PC-9 (cell line): Measurements from ENCODE around the gene NOTO. TPM values are rescaled to one million over a fixed set of nuclear protein-coding genes. Genes with fewer than 3 reads are reported as not detected.

Experiments
- BruUV-seq: library from RNA; stranded (reverse); fragments of 400-500 nt; replicated peaks from 2 replicates; lab custom pipeline; 2021; lab: Mats Ljungman, UMichigan
- CTCF ChIA-PET: fragments of 300-600 bp; sonication (Branson Sonifier 250); formaldehyde crosslinking; loops from one replicate; lab custom pipeline; 2022; ENCODE audit warnings: antibody characterized with exemption; lab: Charles Lee
- POLR2A ChIA-PET: fragments of 300-600 bp; sonication (Branson Sonifier 250); formaldehyde crosslinking; loops from one replicate; lab custom pipeline; 2022; ENCODE audit warnings: antibody characterized with exemption; ENCODE audit not compliant: unreplicated experiment; lab: Charles Lee
- DNase-seq, 2 experiments: peaks; one replicate each; pipeline versions ENCODE4 v3.0.0 to v3.0.0-alpha.2; 2015 to 2022; ENCODE audit warnings: mixed read lengths in 1 of 2
- H2AFZ ChIP-seq: fragments of 200-600 bp; sonication (generic); 2 replicates; pipeline ENCODE4 v1.8.1; 2017; ENCODE audit warnings: antibody characterized with exemption
- H3F3A ChIP-seq: fragments of 200-600 bp; sonication (generic); 2 replicates; pipeline ENCODE4 v1.8.1; 2017; ENCODE audit warnings: antibody characterized with exemption, mild to moderate bottlenecking, low read depth; ENCODE audit not compliant: insufficient read depth
- H3K27ac ChIP-seq: fragments of 200-600 bp; sonication (generic); 2 replicates; pipeline ENCODE4 v1.6.1; 2016; ENCODE audit warnings: mixed run types
- H3K27me3 ChIP-seq: fragments of 200-600 bp; sonication (generic); 2 replicates; pipeline ENCODE4 v1.6.1; 2016; ENCODE audit warnings: low read depth, mixed run types; ENCODE audit not compliant: insufficient read depth
- H3K36me3 ChIP-seq: fragments of 200-600 bp; sonication (generic); 2 replicates; pipeline ENCODE4 v1.6.1; 2016; ENCODE audit warnings: low read depth, mixed run types
- H3K4me1 ChIP-seq: fragments of 200-600 bp; sonication (generic); replicated peaks from 2 replicates; pipeline ENCODE4 v1.6.1; 2016; ENCODE audit warnings: mixed run types; ENCODE audit not compliant: insufficient read depth
- H3K4me2 ChIP-seq: fragments of 200-600 bp; sonication (generic); 2 replicates; pipeline ENCODE4 v1.6.1; 2017; ENCODE audit warnings: mixed run types
- H3K4me3 ChIP-seq: fragments of 200-600 bp; sonication (generic); 2 replicates; pipeline ENCODE4 v1.6.1; 2016; ENCODE audit warnings: mixed run types
- H3K79me2 ChIP-seq: fragments of 200-600 bp; sonication (generic); 2 replicates; pipeline ENCODE4 v1.6.1; 2017; ENCODE audit warnings: low read depth, mixed run types
- H3K9me2 ChIP-seq: fragments of 200-600 bp; sonication (generic); 2 replicates; pipeline ENCODE4 v1.8.1; 2017; ENCODE audit warnings: mild to moderate bottlenecking; ENCODE audit not compliant: insufficient read depth
- H3K9me3 ChIP-seq: fragments of 200-600 bp; sonication (generic); 2 replicates; pipeline ENCODE4 v1.8.1; 2016; ENCODE audit warnings: low read depth; ENCODE audit not compliant: insufficient read depth
- H4K20me1 ChIP-seq: fragments of 200-600 bp; sonication (generic); 2 replicates; pipeline ENCODE4 v1.8.1; 2017; ENCODE audit not compliant: insufficient read depth
- CTCF ChIP-seq: fragments of 200-600 bp; sonication (generic); conservative IDR thresholded peaks from 2 replicates; pipeline ENCODE4 v1.6.1; 2017; ENCODE audit warnings: mixed run types, antibody characterized with exemption, mild to moderate bottlenecking, moderate library complexity
- EZH2 ChIP-seq: fragments of 200-600 bp; sonication (generic); IDR thresholded peaks from 2 replicates; pipeline ENCODE4 v1.8.0; 2017; ENCODE audit warnings: antibody characterized with exemption, low read depth
- intact Hi-C: fragments of 100-400 bp; cut with micrococcal nuclease; formaldehyde crosslinking; loops from one replicate; pipeline ENCODE4 v1.10.0; 2022; ENCODE audit not compliant: unreplicated experiment
- total RNA-seq: library from RNA; stranded (reverse); gene quantifications from 2 replicates; pipeline ENCODE4 v1.2.3, GENCODE V29; 2021

NOTO gene
- total RNA-seq, 1 experiment from 2014 or later, result not detected

- ChIA-PET POLR2A (interaction anchor here (0.6 kb wide), 1 partner anchor 196 kb away, joined by 3 read pairs; no protein-coding TSS in a partner anchor), CTCF (interaction anchor here (0.6 kb wide), 1 partner anchor 37 kb away, joined by 3 read pairs; the partner anchor contains the start of gene EGR4)
- BruUV-seq, result no TSS peak
- H3K79me2 ChIP-seq, result no peaks in the 10 kb centered on the region
- H3K4me1 ChIP-seq, result no peaks in the 10 kb centered on the region; the same call in 1 of the 2 replicates
- TF ChIP-seq EZH2, result no peak
- TF ChIP-seq CTCF, result no peak
- H3K36me3 ChIP-seq, result peaks cover 17% of the 10 kb centered on the region; the same call in 1 of the 2 replicates
- no peaks in the 10 kb centered on the region for H3K27me3 ChIP-seq
- DNase-seq, result peak in 1 of 2 experiments; percentile 27
- H3K4me3 ChIP-seq, result no peak overlapping the region
- peaks cover 21% of the 10 kb centered on the region for H4K20me1 ChIP-seq
- intact Hi-C loops, result no loop called here
- H3K4me2 ChIP-seq, result no peak overlapping the region
- H3F3A ChIP-seq, result peaks cover 33% of the 10 kb centered on the region
- no peak overlapping the region for H2AFZ ChIP-seq
- no peak overlapping the region for H3K27ac ChIP-seq
- no peaks in the 10 kb centered on the region for H3K9me2 ChIP-seq
- no peaks in the 10 kb centered on the region for H3K9me3 ChIP-seq
Measured at GRCh38 chr2:73255907-73256617, 53.7 kb downstream of the NOTO start.

GRCh38 chr2:73256618-73256922 is 54.2 kb downstream of the NOTO start:
- TF ChIP-seq EZH2, result no peak
- CTCF ChIA-PET, result no interaction called here
- H3F3A ChIP-seq, result peaks cover 32% of the 10 kb centered on the region
- H3K4me2 ChIP-seq, result no peak overlapping the region
- BruUV-seq, result no TSS peak
- H3K36me3 ChIP-seq, result peaks cover 16% of the 10 kb centered on the region; the same call in 1 of the 2 replicates
- no peaks in the 10 kb centered on the region for H3K27me3 ChIP-seq
- H2AFZ ChIP-seq, result no peak overlapping the region
- no peaks in the 10 kb centered on the region for H3K9me3 ChIP-seq
- no peaks in the 10 kb centered on the region; the same call in 1 of the 2 replicates for H3K4me1 ChIP-seq
- H4K20me1 ChIP-seq, result peaks cover 21% of the 10 kb centered on the region
- no peak overlapping the region for H3K27ac ChIP-seq
- DNase-seq, result peak in 1 of 2 experiments; percentile 31
- H3K9me2 ChIP-seq, result no peaks in the 10 kb centered on the region
- POLR2A ChIA-PET, result no interaction called here
- intact Hi-C loops, result no loop called here
- no peaks in the 10 kb centered on the region for H3K79me2 ChIP-seq
- no peak overlapping the region for H3K4me3 ChIP-seq

- H3K4me1 ChIP-seq, result no peaks in the 10 kb centered on the region; the same call in 1 of the 2 replicates
- H4K20me1 ChIP-seq, result peaks cover 21% of the 10 kb centered on the region
- no peak overlapping the region for H2AFZ ChIP-seq
- DNase-seq, result peak in 1 of 2 experiments; percentile 31
- ChIA-PET CTCF (no interaction called here), POLR2A (no interaction called here)
- H3K4me3 ChIP-seq, result no peak overlapping the region
- no peak overlapping the region for H3K27ac ChIP-seq
- no TSS peak for BruUV-seq
- H3K9me2 ChIP-seq, result no peaks in the 10 kb centered on the region
- no peaks in the 10 kb centered on the region for H3K27me3 ChIP-seq
- TF ChIP-seq EZH2 (no peak), CTCF (no peak)
- no peak overlapping the region for H3K4me2 ChIP-seq
- peaks cover 16% of the 10 kb centered on the region; the same call in 1 of the 2 replicates for H3K36me3 ChIP-seq
- intact Hi-C loops, result no loop called here
- no peaks in the 10 kb centered on the region for H3K79me2 ChIP-seq
- H3K9me3 ChIP-seq, result no peaks in the 10 kb centered on the region
- peaks cover 28% of the 10 kb centered on the region for H3F3A ChIP-seq
Measured at GRCh38 chr2:73257021-73257420, 54.6 kb downstream of the NOTO start.
